NB4 (cell line): Measurements from ENCODE around the gene NLRP10.

Source experiments
- DNase-seq: peaks from one replicate; pipeline ENCODE4 v3.0.0; 2010; ENCODE audit warnings: low read depth
- H3K4me3 ChIP-seq: one replicate; pipeline ENCODE4 v1.5.1; 2011; ENCODE audit warnings: mild to moderate bottlenecking, low read depth, low read length, moderate library complexity
- CTCF ChIP-seq: IDR thresholded peaks from one replicate; pipeline ENCODE4 v1.5.1; 2012; ENCODE audit warnings: low read depth, low read length
- MAX ChIP-seq: IDR thresholded peaks from 2 replicates; pipeline ENCODE4 v1.6.1; 2011; ENCODE audit warnings: low read depth, low read length
- MYC ChIP-seq: IDR thresholded peaks from 2 replicates; pipeline ENCODE4 v1.6.1; 2011; ENCODE audit warnings: low read depth, low read length
- POLR2A ChIP-seq: IDR thresholded peaks from 2 replicates; pipeline ENCODE4 v1.6.1; 2011; ENCODE audit warnings: mild to moderate bottlenecking; ENCODE audit not compliant: insufficient read length; ENCODE audit errors: extremely low read depth

NLRP10 gene

GRCh38 chr11:7964261-7964660 lies 986 bp downstream of the NLRP10 start:
- DNase-seq, result no peak
- H3K4me3 ChIP-seq, result no peak overlapping the region
- no peak for TF ChIP-seq MAX
- no peak for TF ChIP-seq MYC
- no peak for TF ChIP-seq CTCF
- TF ChIP-seq POLR2A, result no peak

- H3K4me3 ChIP-seq, result no peak overlapping the region
- no peak for TF ChIP-seq MAX
- TF ChIP-seq POLR2A, result no peak
- TF ChIP-seq MYC, result no peak
- no peak for TF ChIP-seq CTCF
- no peak for DNase-seq
Measured at GRCh38 chr11:7955191-7955590, 10.1 kb downstream of the NLRP10 start.

GRCh38 chr11:7949934-7950333 lies 15.3 kb downstream of the NLRP10 start:
- TF ChIP-seq MYC (no peak), MAX (no peak), CTCF (no peak), POLR2A (no peak)
- DNase-seq, result no peak

GRCh38 chr11:7944123-7944522 lies 21.1 kb downstream of the NLRP10 start:
- TF ChIP-seq MAX, result no peak
- TF ChIP-seq POLR2A, result no peak
- TF ChIP-seq CTCF, result no peak
- TF ChIP-seq MYC, result no peak
- H3K4me3 ChIP-seq, result no peak overlapping the region
- no peak for DNase-seq

More at GRCh38 chr11:7949934-7950333, 15.3 kb downstream of the NLRP10 start:
- no peak overlapping the region for H3K4me3 ChIP-seq

DNA sequence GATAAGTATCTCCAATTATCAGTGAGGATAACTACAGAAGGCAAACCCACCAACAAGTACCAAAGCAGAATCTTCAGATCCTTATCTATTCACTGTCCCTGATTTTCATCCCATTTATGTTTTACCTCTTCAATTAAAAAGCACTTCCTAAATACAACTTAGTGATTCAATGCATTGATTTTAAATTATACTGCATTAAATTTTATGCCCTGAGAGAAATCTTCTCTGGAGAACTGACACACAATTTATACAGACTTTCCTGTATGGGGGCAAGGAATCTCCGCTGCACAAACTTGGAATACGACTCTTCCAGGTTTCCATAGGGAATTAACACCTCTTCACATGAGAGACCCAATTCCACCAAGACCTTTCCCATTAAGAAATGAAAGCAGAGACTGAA lies 23.6 kb downstream of the NLRP10 start, which contains the start of gene OR10A3:
Gene OR10A3 (minus strand): TSS at position 101 of the 400 bp plus-strand sequence. CDS start 2,188 bp downstream, outside the sequence.
- no peak for DNase-seq
- TF ChIP-seq POLR2A (no peak), CTCF (no peak), MAX (no peak), MYC (no peak)
- H3K4me3 ChIP-seq, result no peak within 1 kb of the TSS
